ENCODE measurements around the gene SPRR2A. TPM values are rescaled to one million over a fixed set of nuclear protein-coding genes. Genes with fewer than 3 reads are reported as not detected.
"Not testable (repeated sequence)": the region's sequence is repeated elsewhere in the genome, so short reads cannot be mapped to it uniquely, and the experiment has no call there.

SPRR2A gene
- polyA plus RNA-seq, 3 donors = 0.14 to 5.4 TPM; not detected in 1

DNA sequence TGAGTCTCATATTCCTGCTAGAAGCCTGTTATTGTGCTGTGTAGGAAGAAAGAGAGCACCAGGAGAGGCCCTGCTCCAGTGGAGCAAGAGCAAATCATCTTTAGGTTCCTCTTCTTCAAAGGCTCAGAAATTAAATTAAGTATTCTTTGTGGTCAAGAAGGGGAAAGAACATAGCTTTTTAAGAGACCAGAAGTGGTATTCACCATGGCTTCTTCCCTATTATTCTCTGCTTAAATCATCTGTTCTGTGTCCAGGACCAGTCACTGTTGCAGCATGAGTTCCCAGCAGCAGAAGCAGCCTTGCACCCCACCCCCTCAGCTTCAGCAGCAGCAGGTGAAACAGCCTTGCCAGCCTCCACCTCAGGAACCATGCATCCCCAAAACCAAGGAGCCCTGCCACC lies 25.2 kb downstream of the SPRR2A start:
- no peak overlapping the region for H3K27ac ChIP-seq (ENCODE audit: low read depth, low read length)

DNA sequence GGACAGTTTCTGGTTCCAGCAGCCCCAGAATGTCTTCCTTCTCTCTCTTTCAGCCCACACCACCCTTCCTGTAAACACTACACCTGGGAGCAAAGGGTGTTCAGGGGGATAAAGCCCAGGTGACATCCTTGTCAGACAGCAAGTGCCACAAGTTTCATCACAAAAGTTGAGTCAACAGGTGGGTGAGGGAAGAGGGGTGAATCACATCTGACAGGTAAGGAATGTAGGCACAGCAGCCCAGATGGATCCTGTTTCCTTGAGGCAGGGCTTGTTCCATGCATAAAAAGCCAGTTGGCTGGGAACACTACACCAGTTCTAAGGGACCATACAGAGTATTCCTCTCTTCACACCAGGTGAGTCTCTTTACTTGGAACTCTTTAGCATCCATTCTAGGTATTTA lies 26.4 kb downstream of the SPRR2A start, which contains the start of gene SPRR1B:
Gene SPRR1B, plus strand, starts transcription at position 309 of the 400 bp plus-strand sequence. CDS start 1,143 bp downstream, outside the sequence.
- no peak within 1 kb of the TSS for H3K27ac ChIP-seq (ENCODE audit: low read depth, low read length)

DNA sequence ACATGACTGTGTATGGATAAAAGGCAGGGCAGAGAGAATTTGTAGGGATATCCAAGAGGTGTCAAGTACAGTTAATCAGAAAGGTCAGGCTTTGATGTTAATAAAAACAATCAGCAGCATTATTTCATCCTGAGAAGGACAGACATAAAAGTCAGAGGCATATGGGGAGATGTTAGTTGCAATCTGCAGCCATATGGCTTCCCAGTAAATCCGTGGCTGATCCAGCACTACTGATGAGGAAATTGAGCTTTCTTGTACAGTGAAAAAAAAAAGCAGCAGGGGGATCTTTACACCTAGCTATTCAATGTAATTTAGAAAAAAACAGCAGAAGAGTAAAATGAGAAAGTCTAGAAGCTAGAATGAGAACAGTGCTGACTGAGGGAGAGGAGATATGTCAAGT lies 28.5 kb downstream of the SPRR2A start:
- no peak overlapping the region for H3K27ac ChIP-seq (ENCODE audit: low read depth, low read length)

DNA sequence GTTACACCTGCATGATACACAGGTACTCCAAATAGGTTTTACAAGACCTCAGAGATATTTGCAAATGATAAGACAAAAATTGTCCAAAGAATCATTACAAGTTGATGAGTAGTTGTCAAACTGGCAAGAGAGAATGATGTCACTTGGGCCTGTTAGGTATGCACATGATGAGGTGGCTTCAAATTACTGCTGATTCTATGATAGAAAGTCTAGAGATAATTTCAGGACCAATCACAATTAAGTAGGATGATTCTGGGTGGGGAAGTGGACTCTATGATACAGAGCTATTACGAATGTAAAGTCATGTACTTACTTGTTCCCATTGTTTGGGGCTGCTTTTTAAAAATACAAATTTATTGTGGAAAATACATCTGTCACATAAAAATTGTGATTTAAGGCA lies 31.5 kb downstream of the SPRR2A start:
- no peak overlapping the region for H3K27ac ChIP-seq (ENCODE audit: low read depth, low read length)
- 77 to 88% (median 81%) methylated on average over 1 of the region's 1 CpG for whole genome bisulfite sequencing, 3 donors

More for the DNA sequence above, 28.5 kb downstream of the SPRR2A start:
- 63 to 74% (median 66%) methylated on average over 1 of the region's 1 CpG for WGBS, 3 donors

DNA sequence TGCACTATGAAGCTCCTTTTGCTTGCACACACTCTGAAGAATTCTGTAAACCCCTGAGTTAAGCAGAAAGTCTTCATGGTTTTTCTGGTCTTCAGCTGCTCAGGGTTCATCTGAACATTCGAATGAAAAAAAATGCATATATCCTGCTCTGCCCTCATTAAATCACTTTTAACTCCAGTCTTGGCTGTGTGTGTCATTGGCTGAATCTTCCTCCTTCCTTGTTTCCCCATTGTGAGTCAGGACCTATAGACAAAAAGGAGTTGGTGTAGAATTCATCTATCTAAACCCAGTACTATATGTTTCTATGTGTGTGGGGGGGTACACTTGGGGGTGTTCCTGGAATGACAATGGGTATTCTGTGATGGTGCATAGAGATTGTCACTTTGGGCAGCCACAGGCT lies 32.9 kb downstream of the SPRR2A start:
- no peak overlapping the region for H3K27ac ChIP-seq (ENCODE audit: low read depth, low read length)
- whole genome bisulfite sequencing, 3 donors = 70 to 90% (median 84%) methylated on average over 1 of the region's 1 CpG

DNA sequence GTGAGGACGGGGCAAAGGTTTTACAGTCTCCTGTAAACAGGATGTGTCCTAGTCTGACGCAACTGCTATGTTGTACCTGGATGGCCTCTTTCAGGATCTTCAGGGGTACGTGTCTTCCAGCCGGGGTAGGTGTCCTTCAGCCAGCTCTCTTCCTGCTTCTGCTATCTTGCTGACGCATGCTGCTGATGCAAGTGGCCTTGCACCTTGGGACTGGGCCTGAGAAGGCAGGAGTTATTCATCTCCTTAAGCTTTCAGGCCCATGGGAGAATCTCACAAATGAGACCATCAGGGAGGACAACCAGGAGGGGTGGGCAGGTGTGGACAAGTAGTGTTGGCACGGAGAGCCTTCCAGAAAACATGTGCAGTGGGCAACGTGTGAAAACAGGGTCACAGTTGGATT lies 34.2 kb downstream of the SPRR2A start:
- WGBS, 3 donors = 86 to 88% (median 87%) methylated on average over 7 of the region's 7 CpGs
- H3K27ac ChIP-seq (ENCODE audit: low read depth, low read length) = no peak overlapping the region

DNA sequence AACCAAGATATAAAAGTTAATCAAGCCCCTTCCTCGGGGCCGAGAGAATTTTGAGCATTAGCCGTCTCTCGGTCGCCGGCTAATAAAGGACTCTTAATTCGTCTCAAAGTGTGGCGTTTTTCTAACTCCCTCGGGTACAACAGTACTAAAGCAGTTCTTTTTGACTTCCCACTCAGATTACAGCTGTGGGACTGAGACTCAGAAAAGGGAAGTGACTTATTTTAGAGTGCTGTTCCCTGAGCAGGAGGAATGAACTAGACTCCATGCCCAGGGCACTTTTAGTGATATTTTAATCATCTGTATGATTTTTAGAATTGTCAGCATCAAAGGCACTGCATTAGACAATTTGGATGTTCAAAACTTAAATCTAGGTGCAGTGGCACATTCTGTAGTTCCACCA lies 35.0 kb downstream of the SPRR2A start:
- 25 to 47% (median 31%) methylated on average over 9 of the region's 9 CpGs for WGBS, 3 donors
- H3K27ac ChIP-seq (ENCODE audit: low read depth, low read length) = not testable (repeated sequence)

DNA sequence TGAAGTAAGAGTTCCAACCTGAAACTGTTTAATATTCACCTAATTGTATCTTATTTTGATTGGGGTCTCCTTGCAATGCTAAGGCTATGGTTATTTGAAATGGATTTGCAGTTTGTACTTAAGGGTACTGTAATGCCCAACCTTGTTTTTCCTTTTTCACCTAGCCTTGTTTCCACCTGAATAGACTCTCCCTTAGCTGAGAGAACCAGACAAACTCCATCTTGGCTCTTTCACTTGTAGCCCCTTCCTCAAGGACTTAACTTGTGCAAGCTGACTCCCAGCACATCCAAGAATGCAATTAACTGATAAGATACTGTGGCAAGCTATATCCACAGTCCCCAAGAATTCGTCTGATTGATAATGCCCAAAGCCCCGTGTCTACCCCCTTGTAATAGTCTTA lies 35.5 kb downstream of the SPRR2A start:
- H3K27ac ChIP-seq (ENCODE audit: low read depth, low read length) = not testable (repeated sequence)
- 20 to 38% (median 22%) methylated on average over 2 of the region's 2 CpGs for WGBS, 3 donors

DNA sequence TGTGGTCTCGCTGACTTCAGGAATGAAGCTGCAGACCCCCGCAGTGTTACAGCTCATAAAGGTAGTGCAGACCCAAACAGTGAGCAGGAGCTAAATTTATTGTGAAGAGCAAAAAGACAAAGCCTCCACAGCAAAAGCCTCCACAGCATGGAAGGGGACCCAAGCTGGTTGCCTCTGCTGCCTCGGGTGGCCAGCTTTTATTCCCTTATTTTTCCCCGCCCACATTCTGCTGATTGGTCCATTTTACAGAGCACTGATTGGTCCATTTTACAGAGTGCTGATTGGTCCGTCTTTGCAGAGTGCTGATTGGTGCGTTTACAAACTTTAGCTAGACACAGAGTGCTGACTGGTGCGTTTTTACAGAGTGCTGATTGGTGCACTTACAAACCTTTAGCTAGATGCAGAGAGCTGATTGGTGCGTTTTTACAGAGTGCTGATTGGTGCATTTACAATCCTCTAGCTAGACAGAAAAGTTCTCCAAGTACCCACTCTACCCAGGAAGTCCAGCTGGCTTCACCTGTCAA lies 46.0 kb downstream of the SPRR2A start:
- 80 to 88% (median 86%) methylated on average over 8 of the region's 8 CpGs for WGBS, 3 donors
- H3K27ac ChIP-seq (ENCODE audit: low read depth, low read length) = not testable (repeated sequence)

Other genes with a start within 250 kb of the SPRR2A start
- gene LCE1B, start 245.5 kb downstream of the SPRR2A start, polyA plus RNA-seq = not detected
- not detected for gene LCE1A, start 230.0 kb downstream of the SPRR2A start, polyA plus RNA-seq
- gene LCE6A, start 214.7 kb downstream of the SPRR2A start, polyA plus RNA-seq = not detected
- gene LCE7A, start 197.5 kb downstream of the SPRR2A start, polyA plus RNA-seq = not detected
- gene SMCP, start 179.2 kb downstream of the SPRR2A start, polyA plus RNA-seq = not detected
- gene IVL, start 149.0 kb downstream of the SPRR2A start, polyA plus RNA-seq = under 1 TPM in 2 of 3 donors, not detected in 1; 0.06 to 0.40 TPM
- gene SPRR5, start 110.3 kb downstream of the SPRR2A start, polyA plus RNA-seq = not detected
- not detected for gene SPRR4, start 86.9 kb downstream of the SPRR2A start, polyA plus RNA-seq
- gene SPRR1A, start 73.4 kb downstream of the SPRR2A start, polyA plus RNA-seq = 1 to 10 TPM in 1 of 3 donors, not detected in 2; 9.5 TPM
- 10 to 100 TPM in 1 of 3 donors, 1 to 10 TPM in 1, under 1 TPM in 1; 0.53 to 20.3 (median 1.2) TPM for gene SPRR3, start 55.8 kb downstream of the SPRR2A start, polyA plus RNA-seq
- gene SPRR1B, start 26.3 kb downstream of the SPRR2A start, polyA plus RNA-seq = 1 to 10 TPM in 1 of 3 donors, not detected in 2; 2.6 TPM
- gene SPRR2D, start 16.4 kb downstream of the SPRR2A start, polyA plus RNA-seq = 1 to 10 TPM in 1 of 3 donors, not detected in 2; 1.3 TPM
- 1 to 10 TPM in 1 of 3 donors, not detected in 2; 1.1 TPM for gene SPRR2B, start 14.1 kb upstream of the SPRR2A start, polyA plus RNA-seq
- gene SPRR2E, start 37.0 kb upstream of the SPRR2A start, polyA plus RNA-seq = 1 to 10 TPM in 1 of 3 donors, not detected in 2; 2.0 TPM
- 1 to 10 TPM in 1 of 3 donors, under 1 TPM in 1, not detected in 1; 0.90 to 1.1 TPM for gene SPRR2F, start 56.0 kb upstream of the SPRR2A start, polyA plus RNA-seq
- gene SPRR2G, start 93.4 kb upstream of the SPRR2A start, polyA plus RNA-seq = not detected
- gene LELP1, start 145.9 kb upstream of the SPRR2A start, polyA plus RNA-seq = not detected
- 1 to 10 TPM in 1 of 3 donors, not detected in 2; 1.0 TPM for gene PRR9, start 160.1 kb upstream of the SPRR2A start, polyA plus RNA-seq
- gene LORICRIN, start 202.2 kb upstream of the SPRR2A start, polyA plus RNA-seq = not detected

Data from adipose tissue (tissue), 3 donors.